HG03103 (cell line): ENCODE measurements around the gene PDE6D.
"Not testable (repeated sequence)": the region's sequence is repeated elsewhere in the genome, so short reads cannot be mapped to it uniquely, and the experiment has no call there.

Experiments
- ATAC-seq: cut with Tn5 transposase; IDR thresholded peaks from one replicate; pipeline ENCODE4 v1.9.1; 2021; ENCODE audit warnings: low read depth; ENCODE audit not compliant: unreplicated experiment

PDE6D gene

GRCh38 chr2:231780123-231780908 is 766 bp downstream of the PDE6D start:
- peak; percentile 7 for ATAC-seq

GRCh38 chr2:231769170-231770136 is 11.6 kb downstream of the PDE6D start:
- ATAC-seq: no peak

DNA sequence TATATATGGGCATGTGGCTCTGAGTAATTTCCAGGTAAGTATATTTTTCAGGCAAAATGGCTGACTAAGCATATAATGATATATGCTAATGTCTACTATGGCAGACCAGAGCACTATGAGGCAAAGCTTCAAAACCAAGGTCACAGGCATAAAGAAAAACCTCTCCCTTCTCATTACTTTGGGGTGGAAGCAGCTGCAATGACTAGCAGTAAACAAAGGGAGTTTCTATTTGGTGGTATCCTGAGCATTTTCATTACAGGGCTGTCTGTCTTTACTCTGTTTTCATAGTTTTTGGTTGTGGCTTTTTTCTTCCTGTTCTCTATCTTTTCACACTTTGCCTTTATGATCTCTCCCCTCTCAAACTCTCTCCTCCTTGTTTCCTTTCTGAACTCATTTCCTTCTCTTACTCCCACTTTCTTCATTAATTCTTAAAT is 15.6 kb downstream of the PDE6D start:
- no peak for ATAC-seq

GRCh38 chr2:231764760-231765159 is 16.3 kb downstream of the PDE6D start:
- no peak for ATAC-seq

- no peak for ATAC-seq
Measured at GRCh38 chr2:231764124-231764523, 17.0 kb downstream of the PDE6D start.

- no peak for ATAC-seq
Measured at GRCh38 chr2:231761735-231762134, 19.3 kb downstream of the PDE6D start.

GRCh38 chr2:231752061-231752460 is 29.0 kb downstream of the PDE6D start:
- no peak for ATAC-seq

GRCh38 chr2:231751042-231751815 is 29.9 kb downstream of the PDE6D start:
- ATAC-seq: no peak

DNA sequence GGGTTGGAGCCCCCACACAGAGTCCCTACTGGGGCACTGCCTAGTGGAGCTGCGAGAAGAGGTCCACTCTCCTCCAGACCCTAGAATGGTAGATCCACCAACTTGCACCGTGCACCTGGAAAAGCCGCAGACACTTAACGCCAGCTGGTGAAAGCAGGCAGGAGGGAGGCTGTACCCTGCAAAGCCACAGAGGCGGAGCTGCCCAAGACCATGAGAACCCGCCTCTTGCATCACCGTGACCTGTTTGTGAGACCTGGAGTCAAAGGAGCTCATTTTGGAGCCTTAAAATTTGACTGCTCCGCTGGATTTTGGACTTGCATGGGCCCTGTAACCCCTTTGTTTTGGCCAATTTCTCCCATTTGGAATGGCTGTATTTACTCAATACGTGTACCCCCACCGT is 32.1 kb downstream of the PDE6D start:
- not testable (repeated sequence) for ATAC-seq

- not testable (repeated sequence) for ATAC-seq
Measured at GRCh38 chr2:231748153-231748896, 32.8 kb downstream of the PDE6D start.

DNA sequence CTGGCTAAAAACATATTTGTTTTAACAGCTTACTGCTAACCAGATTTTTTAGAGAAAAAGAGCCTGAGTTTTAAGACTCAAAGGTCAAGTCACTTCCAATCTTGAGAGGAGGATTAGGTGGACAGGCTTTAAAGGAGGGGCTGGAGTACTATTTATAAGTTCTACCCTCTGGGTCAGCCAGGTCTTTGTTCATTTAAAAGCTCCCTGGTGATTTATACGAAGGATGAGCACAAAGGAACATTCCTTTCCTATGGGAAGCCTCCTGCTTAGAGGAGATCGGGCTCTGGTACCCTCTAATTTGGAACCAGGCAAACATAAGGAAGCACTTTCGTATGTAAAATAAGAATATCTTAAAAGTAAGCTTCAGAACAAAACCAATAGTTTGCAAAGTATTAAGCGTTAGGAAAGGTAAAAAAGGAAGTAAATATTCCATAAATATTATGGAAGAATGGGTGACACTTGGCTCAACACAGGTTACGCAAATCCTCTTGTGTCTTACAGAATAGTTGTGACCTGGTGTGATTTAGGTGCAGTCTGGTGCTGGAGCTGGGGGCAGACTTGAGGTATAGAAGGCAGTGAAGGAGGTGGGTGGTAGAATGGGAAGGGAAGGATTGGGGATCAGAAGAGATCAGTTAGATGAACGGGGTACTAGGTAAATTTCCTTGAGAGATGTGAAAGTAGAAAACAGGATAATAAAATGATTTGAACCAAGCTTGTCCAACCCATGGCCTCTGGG is 35.6 kb downstream of the PDE6D start:
- ATAC-seq: no peak

GRCh38 chr2:231743376-231744116 is 37.5 kb downstream of the PDE6D start:
- no peak for ATAC-seq

DNA sequence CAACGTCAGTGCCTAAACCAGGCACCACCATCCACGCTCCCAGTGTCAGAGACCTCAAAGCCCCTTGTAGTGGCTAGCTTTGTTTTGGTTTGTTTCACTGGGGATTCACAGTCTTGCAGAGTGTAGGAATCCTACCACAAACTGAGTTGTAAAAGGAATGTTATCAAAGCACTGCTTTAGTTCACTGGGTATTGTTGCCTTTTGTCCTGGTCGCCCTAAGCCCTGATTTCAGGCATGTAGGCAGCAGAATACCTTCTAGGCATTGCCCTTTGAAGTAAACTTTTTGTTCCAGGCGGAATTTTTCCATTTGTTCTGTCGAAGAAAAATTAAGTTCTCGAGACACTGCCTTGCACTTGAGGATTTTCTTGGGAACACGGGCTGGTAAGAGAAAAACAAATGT is 43.3 kb downstream of the PDE6D start:
- ATAC-seq: no peak

GRCh38 chr2:231732604-231733003 is 48.5 kb downstream of the PDE6D start:
- ATAC-seq: no peak

GRCh38 chr2:231727621-231728020 is 53.5 kb downstream of the PDE6D start:
- ATAC-seq: no peak

GRCh38 chr2:231726276-231726675 is 54.8 kb downstream of the PDE6D start:
- no peak for ATAC-seq

- no peak for ATAC-seq
Measured at GRCh38 chr2:231725476-231725875, 55.6 kb downstream of the PDE6D start.

DNA sequence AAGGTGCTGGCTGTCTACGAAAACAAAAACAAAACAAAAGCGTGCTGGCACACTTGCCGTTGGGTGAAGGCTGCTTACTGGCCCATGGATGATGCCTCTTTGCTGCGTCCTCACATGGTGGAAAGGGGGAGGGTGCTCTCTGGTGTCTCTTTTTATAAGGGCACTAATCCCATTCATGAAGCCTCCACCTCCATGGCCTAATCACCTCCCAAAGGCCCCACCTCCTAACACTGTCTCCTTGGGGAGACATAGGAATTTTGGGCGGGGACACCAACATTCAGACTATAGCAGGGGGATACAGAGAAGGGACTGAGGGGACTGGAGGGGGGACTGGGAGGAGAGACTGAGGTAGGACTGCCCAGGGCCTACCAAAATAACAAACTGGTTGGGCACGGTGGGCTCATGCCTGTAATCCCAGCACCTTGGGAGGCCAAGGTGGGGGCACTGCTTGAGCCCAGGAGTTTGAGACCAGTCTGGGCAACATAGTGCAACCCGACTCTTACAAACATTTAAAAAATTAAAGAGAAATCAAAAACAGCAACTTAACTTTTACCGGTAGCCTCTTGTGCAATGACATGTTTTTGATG is 58.3 kb downstream of the PDE6D start:
- ATAC-seq: no peak
